Kidney epithelial cell (primary cell): ENCODE measurements around the gene GSE1. TPM values are rescaled to one million over a fixed set of nuclear protein-coding genes. Genes with fewer than 3 reads are reported as not detected.

Source experiments
- DNase-seq: peaks from one replicate; pipeline ENCODE4 v3.0.0-alpha.2; 2010; ENCODE audit warnings: low read depth
- H3K27me3 ChIP-seq: 2 replicates; pipeline ENCODE4 v1.6.0; 2011; ENCODE audit warnings: low read length; ENCODE audit not compliant: control insufficient read depth, insufficient read depth
- H3K36me3 ChIP-seq: 2 replicates; pipeline ENCODE4 v1.5.1; 2011; ENCODE audit warnings: low read length; ENCODE audit not compliant: control insufficient read depth, insufficient read depth
- H3K4me3 ChIP-seq: 2 replicates; pipeline ENCODE4 v1.5.1; 2011; ENCODE audit warnings: low read depth, mild to moderate bottlenecking, control low read depth, low read length
- CTCF ChIP-seq: IDR thresholded peaks from 2 replicates; pipeline ENCODE4 v1.5.1; 2011; ENCODE audit warnings: mild to moderate bottlenecking, moderate library complexity, low read length, control low read depth, inconsistent platforms; ENCODE audit not compliant: insufficient read depth, poor library complexity, severe bottlenecking
- total RNA-seq: library from RNA; depleted of rRNA; stranded (reverse); fragments of >200 nt; gene quantifications from 2 replicates; pipeline ENCODE4 v1.2.3, GENCODE V29; 2015

The GSE1 gene
- total RNA-seq, 1 donor from 2014 or later: 25.7 TPM

GRCh38 chr16:85718682-85719081 is 105.6 kb downstream of the GSE1 start:
- no peak for DNase-seq
- TF ChIP-seq CTCF: peak; percentile 64
- H3K4me3 ChIP-seq: no peak overlapping the region
- peaks cover 5% of the 10 kb centered on the region for H3K27me3 ChIP-seq
- no peaks in the 10 kb centered on the region for H3K36me3 ChIP-seq

- TF ChIP-seq CTCF: no peak
- Histone ChIP-seq H3K27me3 (peaks cover 5% of the 10 kb centered on the region), H3K36me3 (no peaks in the 10 kb centered on the region), H3K4me3 (no peak overlapping the region)
- DNase-seq: no peak
These were observed 106.6 kb downstream of the GSE1 start for GRCh38 chr16:85719605-85720301.

GRCh38 chr16:85720302-85720637 is 107.1 kb downstream of the GSE1 start:
- TF ChIP-seq CTCF: no peak
- no peak overlapping the region for H3K4me3 ChIP-seq
- DNase-seq: peak; percentile 23
- no peaks in the 10 kb centered on the region for H3K36me3 ChIP-seq
- H3K27me3 ChIP-seq: peaks cover 5% of the 10 kb centered on the region

- no peak overlapping the region for H3K4me3 ChIP-seq
- no peak for DNase-seq
- H3K36me3 ChIP-seq: no peaks in the 10 kb centered on the region
- TF ChIP-seq CTCF: no peak
- H3K27me3 ChIP-seq: no peaks in the 10 kb centered on the region
These were observed 109.2 kb downstream of the GSE1 start for GRCh38 chr16:85722128-85722893.

GRCh38 chr16:85724126-85724879 is 111.2 kb downstream of the GSE1 start:
- Histone ChIP-seq H3K36me3 (no peaks in the 10 kb centered on the region), H3K4me3 (no peak overlapping the region), H3K27me3 (no peaks in the 10 kb centered on the region)
- DNase-seq: no peak
- no peak for TF ChIP-seq CTCF
